AG04450 (cell line): ENCODE data around the gene ANKS4B. TPM values are rescaled to one million over a fixed set of nuclear protein-coding genes. Genes with fewer than 3 reads are reported as not detected.
"Not testable (repeated sequence)": the region's sequence is repeated elsewhere in the genome, so short reads cannot be mapped to it uniquely, and the experiment has no call there.

Experiments used
- CTCF ChIA-PET: fragments of 300-600, 350-600 bp; formaldehyde crosslinking; extraction: SDS; loops from one replicate; lab custom pipeline; 2022; ENCODE audit warnings: antibody characterized with exemption, inconsistent platforms; lab: Charles Lee
- POLR2A ChIA-PET: fragments of 350-600 bp; formaldehyde crosslinking; extraction: SDS; loops from one replicate; lab custom pipeline; 2021; ENCODE audit warnings: antibody characterized with exemption, inconsistent platforms; lab: Yijun Ruan, JAX
- DNase-seq: peaks from one replicate; pipeline ENCODE4 v3.0.0-alpha.2; 2011; ENCODE audit warnings: low read depth, low spot score
- H3K27ac ChIP-seq: one replicate; pipeline ENCODE4 v1.5.1; 2012; ENCODE audit warnings: low read depth, low read length, control low read depth
- H3K27me3 ChIP-seq: one replicate; pipeline ENCODE4 v1.6.0; 2012; ENCODE audit warnings: low read length; ENCODE audit not compliant: control insufficient read depth, insufficient read depth
- H3K4me3 ChIP-seq: 2 replicates; pipeline ENCODE4 v1.5.1; 2011; ENCODE audit warnings: mild to moderate bottlenecking, low read depth, low read length, control low read depth
- H3K9me3 ChIP-seq: 2 replicates; pipeline ENCODE4 v1.5.1; 2012; ENCODE audit warnings: low read length; ENCODE audit not compliant: control insufficient read depth, insufficient read depth
- CTCF ChIP-seq: IDR thresholded peaks from 2 replicates; pipeline ENCODE4 v1.5.1; 2011; ENCODE audit warnings: low read depth, low read length, control low read depth, inconsistent platforms
- polyA plus RNA-seq: library from polyadenylated mRNA; depleted of rRNA; stranded (reverse); fragments of >200 nt; gene quantifications from 2 replicates; pipeline ENCODE4 v1.2.3, GENCODE V29; 2011

Gene ANKS4B
- polyA plus RNA-seq, 1 experiment = 0.01 TPM

GRCh38 chr16:21236831-21237230 is 3.3 kb downstream of the ANKS4B start:
- Histone ChIP-seq H3K27me3 (peaks cover 9% of the 10 kb centered on the region), H3K27ac (no peak overlapping the region), H3K9me3 (no peaks in the 10 kb centered on the region), H3K4me3 (no peak overlapping the region)
- CTCF ChIA-PET = no interaction called here
- TF ChIP-seq CTCF = no peak
- POLR2A ChIA-PET = no interaction called here
- DNase-seq = no peak

- TF ChIP-seq CTCF = no peak
- H3K9me3 ChIP-seq = no peaks in the 10 kb centered on the region
- no peak overlapping the region for H3K4me3 ChIP-seq
- no peak overlapping the region for H3K27ac ChIP-seq
- POLR2A ChIA-PET = no interaction called here
- CTCF ChIA-PET = no interaction called here
- peaks cover 4% of the 10 kb centered on the region for H3K27me3 ChIP-seq
- no peak for DNase-seq
Measured at GRCh38 chr16:21239646-21240045, 6.1 kb downstream of the ANKS4B start.

- H3K4me3 ChIP-seq = no peak overlapping the region
- no peak for TF ChIP-seq CTCF
- no peak for DNase-seq
- POLR2A ChIA-PET = no interaction called here
- H3K9me3 ChIP-seq = no peaks in the 10 kb centered on the region
- peaks cover 6% of the 10 kb centered on the region for H3K27me3 ChIP-seq
- CTCF ChIA-PET = no interaction called here
- H3K27ac ChIP-seq = no peak overlapping the region
Measured at GRCh38 chr16:21242756-21243155, 9.3 kb downstream of the ANKS4B start.

- POLR2A ChIA-PET = interaction anchor here (0.6 kb wide), 1 partner anchor 91 kb away, joined by 3 read pairs; no protein-coding TSS in a partner anchor
- no peak for TF ChIP-seq CTCF
- Histone ChIP-seq H3K27me3 (peaks cover 6% of the 10 kb centered on the region), H3K9me3 (no peaks in the 10 kb centered on the region), H3K27ac (no peak overlapping the region), H3K4me3 (no peak overlapping the region)
- CTCF ChIA-PET = no interaction called here
- DNase-seq = no peak
Measured at GRCh38 chr16:21244518-21245215, 11.2 kb downstream of the ANKS4B start.

- H3K4me3 ChIP-seq, POLR2A ChIA-PET, H3K9me3 ChIP-seq, CTCF ChIA-PET, DNase-seq, H3K27ac ChIP-seq: not testable (repeated sequence)
- H3K27me3 ChIP-seq = peaks cover 15% of the 10 kb centered on the region
Measured at GRCh38 chr16:21248179-21248578, 14.7 kb downstream of the ANKS4B start.
